Body of pancreas (tissue), 4 donors: ENCODE measurements around the gene PCSK2.

Experiments used
- POLR2A ChIP-seq, 3 donors: fragments of 450-650 bp; IDR thresholded peaks; one replicate each; pipeline ENCODE4 v1.6.1; 2016; ENCODE audit warnings: antibody characterized with exemption in 3 of 3, mild to moderate bottlenecking in 2 of 3
- TF ChIP-seq, protein P1 (sequence below), 7 experiments: fragments of 450-650 bp in 4 of 7; fragments of 200-600 bp in 3 of 7; sonication (generic) in 3 of 7; IDR thresholded peaks; one replicate each; pipeline ENCODE4 v1.5.1; 2016 to 2019; ENCODE audit warnings: antibody characterized with exemption in 7 of 7

DNA sequence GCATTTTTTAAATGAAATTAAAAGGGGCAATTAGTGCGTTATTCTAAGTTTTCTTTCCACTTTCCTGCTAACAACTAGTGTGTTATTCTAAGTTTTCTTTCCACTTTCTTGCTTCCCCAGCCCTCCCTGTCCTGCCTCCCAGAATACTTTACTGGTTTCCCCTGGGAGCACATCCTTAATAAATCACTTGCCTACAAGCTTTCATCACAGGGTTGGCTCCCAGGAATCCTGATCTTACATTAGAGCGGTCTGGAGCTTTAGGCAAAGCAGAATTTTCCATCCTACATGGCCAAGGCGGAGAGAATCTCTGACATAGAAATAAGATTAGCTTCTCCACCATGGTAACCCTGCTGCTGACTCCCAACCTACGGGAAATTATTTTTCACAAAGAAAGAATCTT lies 154.0 kb downstream of the PCSK2 start:
- TF ChIP-seq POLR2A (IDR thresholded peaks at IDR 0.05), result no peak
- TF ChIP-seq, protein P1, sequence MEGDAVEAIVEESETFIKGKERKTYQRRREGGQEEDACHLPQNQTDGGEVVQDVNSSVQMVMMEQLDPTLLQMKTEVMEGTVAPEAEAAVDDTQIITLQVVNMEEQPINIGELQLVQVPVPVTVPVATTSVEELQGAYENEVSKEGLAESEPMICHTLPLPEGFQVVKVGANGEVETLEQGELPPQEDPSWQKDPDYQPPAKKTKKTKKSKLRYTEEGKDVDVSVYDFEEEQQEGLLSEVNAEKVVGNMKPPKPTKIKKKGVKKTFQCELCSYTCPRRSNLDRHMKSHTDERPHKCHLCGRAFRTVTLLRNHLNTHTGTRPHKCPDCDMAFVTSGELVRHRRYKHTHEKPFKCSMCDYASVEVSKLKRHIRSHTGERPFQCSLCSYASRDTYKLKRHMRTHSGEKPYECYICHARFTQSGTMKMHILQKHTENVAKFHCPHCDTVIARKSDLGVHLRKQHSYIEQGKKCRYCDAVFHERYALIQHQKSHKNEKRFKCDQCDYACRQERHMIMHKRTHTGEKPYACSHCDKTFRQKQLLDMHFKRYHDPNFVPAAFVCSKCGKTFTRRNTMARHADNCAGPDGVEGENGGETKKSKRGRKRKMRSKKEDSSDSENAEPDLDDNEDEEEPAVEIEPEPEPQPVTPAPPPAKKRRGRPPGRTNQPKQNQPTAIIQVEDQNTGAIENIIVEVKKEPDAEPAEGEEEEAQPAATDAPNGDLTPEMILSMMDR (IDR thresholded peaks at IDR 0.05), result no peak
